GM21360 (cell line): ENCODE results near the gene KIF1C.

Experiments
- ATAC-seq: cut with Tn5 transposase; IDR thresholded peaks from one replicate; pipeline ENCODE4 v1.9.1; 2021; ENCODE audit warnings: mild to moderate bottlenecking, moderate library complexity; ENCODE audit not compliant: unreplicated experiment

KIF1C gene

GRCh38 chr17:4968486-4969046 is 29.2 kb upstream of the KIF1C start:
- no peak for ATAC-seq

GRCh38 chr17:4969047-4969550 is 28.7 kb upstream of the KIF1C start:
- ATAC-seq = no peak

- ATAC-seq = no peak
Measured at GRCh38 chr17:4969551-4970173, 28.1 kb upstream of the KIF1C start.

- no peak for ATAC-seq
Measured at GRCh38 chr17:4970273-4970672, 27.5 kb upstream of the KIF1C start.

DNA sequence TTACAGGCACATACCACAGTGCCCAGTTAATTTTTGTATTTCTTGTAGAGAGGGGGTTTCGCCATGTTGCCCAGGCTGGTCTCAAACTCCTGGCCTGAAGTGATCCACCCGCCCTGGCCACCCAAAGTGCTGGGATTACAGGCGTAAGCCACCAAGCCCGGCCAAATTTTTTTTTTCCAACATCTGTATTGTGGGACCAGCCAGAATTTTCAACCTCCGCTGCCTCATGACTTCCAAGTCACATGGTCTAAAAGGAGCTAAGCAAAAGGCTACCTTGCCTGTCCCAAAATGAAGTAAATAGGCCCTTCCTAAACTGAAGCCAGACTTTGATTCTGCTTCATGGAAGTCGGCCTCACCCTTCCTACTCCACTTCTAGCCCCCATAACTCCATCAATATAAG is 25.9 kb upstream of the KIF1C start:
- ATAC-seq = no peak

DNA sequence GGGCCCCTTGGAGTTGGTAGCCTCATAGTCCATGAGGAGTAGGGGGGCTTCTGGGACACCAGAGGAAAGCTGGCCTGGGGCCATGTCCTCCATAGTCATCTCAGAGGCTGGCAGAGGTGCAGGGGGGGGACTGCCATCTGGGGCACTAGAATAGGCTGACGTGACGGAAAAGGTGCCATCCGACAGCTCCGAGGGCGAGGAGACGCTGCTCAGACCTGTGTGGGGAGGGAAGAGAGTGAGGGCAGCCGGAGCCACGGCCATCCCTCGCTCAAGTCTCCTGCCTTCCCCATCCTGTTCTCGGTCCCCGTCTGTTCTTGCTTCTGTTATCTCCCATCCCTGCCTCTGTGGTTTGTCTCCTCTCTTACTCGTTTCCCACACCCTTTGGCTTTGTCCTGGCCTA is 25.4 kb upstream of the KIF1C start:
- ATAC-seq = no peak

DNA sequence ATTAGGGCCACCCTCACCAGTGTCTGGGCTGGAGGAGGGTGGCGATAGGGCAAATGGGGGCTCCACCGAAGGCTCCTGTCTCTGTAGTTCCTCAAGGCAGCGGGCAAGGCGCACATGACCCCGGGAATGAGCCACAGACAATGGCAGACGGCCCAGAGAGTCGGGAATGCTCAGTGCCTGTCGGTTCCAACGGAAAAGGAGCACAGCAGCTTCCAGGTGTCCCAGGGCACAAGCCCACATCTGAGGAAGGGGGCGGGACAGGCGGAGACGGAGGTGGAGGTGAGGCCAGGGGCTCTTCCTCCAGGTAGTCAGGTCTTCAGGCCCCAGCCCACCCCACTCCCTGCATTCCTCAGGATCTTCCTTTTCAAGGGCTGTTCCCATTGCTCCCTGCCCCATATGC is 25.0 kb upstream of the KIF1C start:
- no peak for ATAC-seq

DNA sequence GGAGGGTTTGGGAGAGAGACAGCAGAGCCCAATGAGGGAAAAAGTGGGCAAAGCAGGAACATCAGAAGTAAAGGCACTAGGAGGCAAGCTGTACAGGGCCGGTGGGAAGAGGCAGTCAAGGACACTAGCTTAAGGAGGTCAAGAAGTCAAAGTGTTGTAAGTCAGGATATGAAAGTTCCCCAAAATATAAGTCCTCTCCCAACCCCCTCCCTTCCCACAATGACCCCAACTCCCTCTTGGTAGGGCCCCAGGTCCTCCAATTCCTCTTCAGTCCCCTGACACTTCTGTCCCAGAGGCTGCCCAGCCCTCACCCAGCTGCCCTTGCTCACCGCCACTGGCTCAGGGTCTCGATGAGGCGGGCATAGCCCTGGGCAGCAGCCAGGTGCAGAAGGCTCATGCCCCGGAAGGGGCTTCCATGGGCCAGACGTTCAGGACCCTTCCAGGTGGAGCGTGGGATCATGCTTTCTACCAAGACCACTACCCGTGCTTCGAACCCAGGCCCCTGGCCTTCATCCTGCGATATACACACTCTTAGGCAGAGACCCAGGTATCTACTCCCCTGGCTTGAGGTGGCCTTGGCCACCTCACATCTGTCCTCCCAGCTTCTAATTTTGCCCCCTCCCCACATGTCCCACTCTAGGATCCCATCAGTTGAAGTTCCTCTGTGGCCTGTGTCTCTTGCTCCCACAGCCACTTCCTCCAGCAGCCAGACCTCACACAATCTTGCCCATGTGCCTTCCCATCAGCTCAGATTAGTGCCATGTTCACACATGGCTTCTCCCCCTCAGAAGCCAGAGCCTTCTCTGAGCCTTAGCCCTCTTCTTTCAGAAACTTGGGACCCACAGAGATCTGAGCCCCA is 24.3 kb upstream of the KIF1C start:
- no peak for ATAC-seq

DNA sequence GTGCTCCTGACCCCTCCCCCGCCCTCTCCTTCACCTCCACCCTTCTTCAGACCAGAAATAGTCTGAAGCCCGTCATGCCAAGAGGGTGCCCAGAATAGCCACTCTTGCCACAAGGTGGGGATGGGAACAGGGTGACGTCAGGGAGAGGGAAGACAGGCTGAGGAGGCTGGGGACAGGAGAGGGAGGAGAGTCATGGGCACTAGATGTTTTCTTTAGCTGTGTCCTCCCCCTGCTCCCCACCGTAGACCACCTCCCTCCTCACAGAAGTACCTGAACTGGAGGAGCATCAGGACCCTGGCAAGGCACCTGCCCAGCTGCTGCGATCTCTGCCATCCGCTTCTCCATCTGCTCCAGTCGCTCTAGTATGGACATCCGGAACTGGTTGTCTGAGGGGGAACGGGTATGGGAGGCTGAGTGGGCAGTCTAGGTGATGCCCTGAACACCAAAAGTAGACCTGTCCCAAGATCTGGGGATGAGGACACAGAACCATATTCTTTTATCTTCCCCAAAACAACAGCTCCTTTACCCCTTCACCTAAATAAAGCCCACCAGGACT is 23.6 kb upstream of the KIF1C start:
- ATAC-seq = no peak

DNA sequence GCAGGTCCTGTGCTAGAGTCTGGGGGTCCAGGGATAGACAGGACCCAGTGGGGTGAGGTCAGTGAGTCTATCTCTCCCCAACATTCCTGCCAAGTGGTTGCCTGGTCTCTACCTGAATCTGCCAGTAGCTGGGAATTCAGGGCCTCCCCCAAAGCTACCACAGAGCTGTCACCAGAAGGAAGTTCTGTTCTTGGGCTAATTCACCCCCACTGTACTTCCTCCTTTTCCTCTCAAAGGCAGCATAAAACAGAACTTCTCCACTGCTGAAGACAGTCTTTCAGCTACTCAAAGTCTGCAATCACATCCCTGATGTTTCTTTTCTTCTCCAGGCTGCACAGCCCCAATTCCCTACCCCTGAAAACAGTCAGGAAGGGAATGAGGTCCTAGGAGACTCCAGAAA is 19.0 kb upstream of the KIF1C start:
- ATAC-seq = no peak

- no peak for ATAC-seq
Measured at GRCh38 chr17:4980644-4981216, 17.0 kb upstream of the KIF1C start.

DNA sequence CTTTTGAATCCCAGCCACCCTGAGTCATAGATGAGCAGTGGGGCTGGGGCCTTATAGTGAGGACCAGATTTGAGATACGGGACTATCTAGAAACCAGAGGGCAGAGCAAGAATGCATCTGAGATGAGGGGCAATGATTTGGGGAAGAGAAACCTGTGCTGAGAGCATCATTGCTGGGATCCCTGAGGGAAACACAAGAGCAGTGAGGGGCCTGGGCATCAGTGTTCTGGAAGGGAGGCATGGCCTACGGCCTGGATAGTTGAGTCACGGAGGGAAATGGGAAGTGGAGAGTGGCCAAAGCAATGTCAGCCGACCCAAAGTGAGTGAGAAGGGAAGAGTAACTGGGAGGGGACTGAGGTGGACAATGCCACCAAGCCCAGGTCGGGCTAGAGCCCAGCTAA is 15.4 kb upstream of the KIF1C start:
- no peak for ATAC-seq

GRCh38 chr17:4986403-4986802 is 11.3 kb upstream of the KIF1C start:
- no peak for ATAC-seq

DNA sequence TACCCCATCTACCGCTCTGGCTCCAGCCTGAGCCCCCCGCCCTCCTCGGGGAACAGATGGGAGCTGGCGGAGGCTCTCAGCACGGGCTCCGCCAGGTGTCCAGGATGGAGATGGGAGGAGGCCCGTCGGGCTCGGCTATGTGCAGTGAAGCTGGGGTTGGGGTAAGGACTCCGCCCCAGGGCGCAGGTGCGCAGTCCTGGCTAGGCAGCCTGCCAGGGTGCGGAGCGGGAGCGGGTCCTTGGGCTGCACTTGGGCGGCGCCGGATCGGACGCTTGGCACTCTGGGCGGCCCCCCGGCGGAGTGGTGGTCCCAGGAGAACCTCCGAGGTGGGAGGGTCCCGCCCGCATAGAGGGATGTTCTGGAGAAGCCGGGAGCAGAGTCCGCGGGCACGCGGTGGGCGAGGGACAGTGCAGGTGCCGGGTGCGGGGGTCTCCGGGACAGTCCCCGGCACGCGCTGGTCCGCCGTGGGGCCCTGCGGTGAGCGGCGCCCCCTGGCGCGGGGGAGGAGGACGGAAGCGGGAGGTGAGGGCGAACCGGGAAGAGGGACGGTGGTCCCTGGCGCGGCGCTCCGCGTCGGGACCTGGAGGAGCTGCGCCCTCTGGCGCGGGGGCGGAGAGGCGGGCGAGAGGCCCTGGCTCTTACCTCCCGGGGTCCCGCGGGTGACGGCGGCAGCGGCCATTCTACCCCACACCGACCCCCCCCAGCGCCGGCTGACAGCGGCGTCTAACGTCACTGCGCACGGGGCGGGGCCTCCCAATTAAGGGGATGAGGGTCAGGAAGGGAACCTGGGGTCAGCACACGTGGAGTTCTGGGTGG is 10.6 kb upstream of the KIF1C start, which contains the start of gene CAMTA2:
Gene CAMTA2 (minus strand): TSS at position 725 of the 816 bp plus-strand sequence. CDS start 1,453 bp downstream, outside the sequence.
- ATAC-seq = peak; percentile 45

DNA sequence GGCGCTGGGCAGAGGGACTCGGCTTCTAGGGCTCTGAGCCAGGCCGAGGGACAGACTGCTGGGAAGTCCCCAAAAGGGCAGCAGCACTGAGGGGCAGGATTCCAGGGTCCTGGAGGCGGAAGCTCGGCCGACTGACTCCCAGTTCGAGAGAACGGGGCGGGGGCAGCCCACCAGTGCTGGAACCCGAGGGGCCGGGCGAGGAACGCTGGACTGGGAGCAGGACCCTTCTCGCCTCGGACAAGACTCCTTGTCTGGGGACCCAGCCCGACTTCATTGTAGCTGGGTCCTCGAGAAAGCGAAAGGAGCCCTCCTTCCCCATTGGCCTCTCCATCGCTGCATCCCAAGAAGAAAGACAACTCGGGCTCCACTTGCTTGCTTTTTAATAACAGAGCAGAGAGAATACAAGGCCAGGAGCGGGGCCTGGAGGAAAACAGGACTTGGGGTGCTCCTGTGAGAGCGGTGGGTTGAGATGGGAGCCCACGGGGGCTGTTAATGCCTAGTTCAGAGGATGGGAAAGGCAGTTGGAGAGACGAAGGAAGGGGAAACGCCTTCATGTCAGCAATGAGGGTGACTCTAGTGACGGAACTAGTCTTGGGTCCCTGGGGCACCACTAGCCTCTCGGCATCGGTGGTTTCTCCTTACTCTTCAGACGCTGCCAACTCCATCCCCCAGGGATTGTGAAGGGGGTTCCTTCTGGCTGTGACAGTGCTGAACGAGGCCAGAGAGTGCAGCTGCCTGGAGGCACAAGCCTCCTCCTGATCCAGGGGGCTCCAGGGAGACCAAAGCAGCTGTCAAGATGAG is 9.8 kb upstream of the KIF1C start:
- peak; percentile 7 for ATAC-seq

DNA sequence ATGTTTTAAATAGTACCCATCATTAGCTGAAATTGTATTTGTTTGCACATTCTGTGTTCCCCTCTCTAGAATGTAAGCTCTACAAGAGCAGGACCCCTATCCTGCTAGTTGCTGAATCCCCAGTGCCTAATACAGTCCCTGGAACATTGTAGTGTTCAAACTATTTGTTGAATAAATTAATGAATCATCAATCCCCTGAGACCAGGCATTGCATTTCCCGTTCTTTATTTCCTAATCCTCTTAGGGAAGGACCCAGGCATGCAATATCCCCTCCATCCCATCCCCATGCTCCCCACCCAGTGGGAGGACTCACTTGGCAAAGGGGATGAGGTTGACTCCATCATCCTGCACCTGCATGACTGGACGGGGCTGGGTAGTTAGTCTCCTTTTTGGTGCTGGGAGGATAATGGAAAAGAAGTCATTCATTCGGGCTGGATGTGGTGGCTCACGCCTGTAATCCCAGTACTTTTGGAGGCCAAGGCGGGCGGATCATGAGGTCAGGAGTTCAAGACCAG is 3.6 kb upstream of the KIF1C start:
- no peak for ATAC-seq

DNA sequence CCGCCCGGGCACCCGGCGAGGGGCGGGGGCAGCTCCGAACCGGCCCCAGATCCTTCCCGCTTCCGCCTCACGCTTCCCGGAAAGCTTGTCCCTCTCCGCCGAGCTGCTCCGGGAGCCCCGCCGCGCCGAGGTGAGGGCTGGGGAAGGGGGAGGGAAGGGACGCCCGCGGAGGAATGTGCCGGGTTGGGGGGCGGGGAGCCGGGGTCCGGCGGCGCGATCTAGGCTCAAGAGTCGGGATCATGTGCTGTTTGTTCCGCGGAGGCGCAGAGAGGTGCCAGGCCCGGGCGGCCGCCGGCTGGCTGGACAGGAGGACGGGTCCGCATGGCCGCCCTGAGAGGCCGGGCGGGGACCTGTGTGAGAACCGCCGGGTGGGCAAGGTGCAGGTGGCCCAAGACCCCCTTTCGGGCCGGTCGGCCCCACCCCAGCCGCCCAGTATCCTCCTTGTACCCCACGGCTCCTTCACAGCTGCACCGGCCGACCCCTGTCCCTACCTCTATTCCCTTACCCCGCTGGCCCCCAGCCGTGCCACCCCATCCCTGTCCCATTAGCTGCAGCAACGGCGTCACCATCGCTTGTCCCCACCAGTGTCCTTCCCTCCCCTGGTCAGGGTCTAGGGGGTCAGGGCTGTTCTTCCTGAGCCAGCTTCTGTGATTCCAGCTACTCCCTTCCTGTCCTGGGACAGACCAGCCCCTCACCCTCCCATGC is 429 bp downstream of the KIF1C start:
- peak; percentile 11 for ATAC-seq

DNA sequence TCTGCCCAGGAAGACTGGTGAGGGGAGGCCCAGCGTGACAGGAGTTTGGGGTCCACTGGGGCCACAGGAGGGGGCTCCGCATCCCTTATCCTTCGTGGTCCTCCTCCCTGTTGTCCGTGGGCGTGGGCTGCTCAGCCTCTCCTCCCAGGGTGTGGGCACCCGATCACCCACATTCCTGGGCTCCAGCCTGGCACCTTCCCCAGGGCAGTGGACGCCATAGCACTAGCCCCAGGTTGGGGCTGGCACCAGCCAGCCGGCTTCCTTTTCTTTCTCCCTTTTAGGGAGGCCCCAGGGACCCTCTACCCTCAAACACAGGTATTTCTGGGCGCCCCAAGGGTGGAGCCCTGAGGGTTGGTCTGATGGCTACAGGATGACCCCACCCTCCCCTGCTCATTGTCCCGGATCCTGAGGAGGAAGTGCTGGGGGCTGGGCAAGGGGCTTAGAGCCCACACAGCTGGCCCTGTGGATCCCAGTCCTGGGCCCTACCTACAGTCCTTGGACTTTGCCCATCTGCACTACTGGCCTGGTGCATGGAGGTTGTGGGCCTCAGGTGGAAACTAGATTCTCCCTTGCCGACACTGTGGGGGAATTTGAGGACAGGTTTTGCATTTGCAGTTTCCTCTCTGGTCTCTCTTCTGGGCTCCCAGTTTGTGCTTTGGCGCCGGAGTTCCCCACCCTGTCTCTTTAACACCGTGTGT is 1.1 kb downstream of the KIF1C start:
- no peak for ATAC-seq
